ENCODE results near the gene CD177.
"Not testable (repeated sequence)": the region's sequence is repeated elsewhere in the genome, so short reads cannot be mapped to it uniquely, and the experiment has no call there.

The CD177 gene

GRCh38 chr19:43337737-43338136, 15.7 kb upstream of the CD177 start:
- H3K27me3 ChIP-seq (ENCODE audit: control insufficient read depth, insufficient read depth, low read length) = no peaks in the 10 kb centered on the region
- H3K27ac ChIP-seq (ENCODE audit: low read length) = no peak overlapping the region
- H3K9me3 ChIP-seq (ENCODE audit: control insufficient read depth, low read depth, low read length) = no peaks in the 10 kb centered on the region
- H3K36me3 ChIP-seq (ENCODE audit: control insufficient read depth, low read depth, low read length) = no peaks in the 10 kb centered on the region
- no peak overlapping the region for H3K9ac ChIP-seq (ENCODE audit: low read length)
- no peak overlapping the region for H3K4me3 ChIP-seq (ENCODE audit: low read length)
- H3K4me1 ChIP-seq (ENCODE audit: control insufficient read depth, low read depth, low read length) = peaks cover 3% of the 10 kb centered on the region

GRCh38 chr19:43338530-43338929, 15.0 kb upstream of the CD177 start:
- H3K9ac ChIP-seq (ENCODE audit: low read length) = no peak overlapping the region
- H3K36me3 ChIP-seq (ENCODE audit: control insufficient read depth, low read depth, low read length) = no peaks in the 10 kb centered on the region
- no peaks in the 10 kb centered on the region for H3K9me3 ChIP-seq (ENCODE audit: control insufficient read depth, low read depth, low read length)
- no peaks in the 10 kb centered on the region for H3K27me3 ChIP-seq (ENCODE audit: control insufficient read depth, insufficient read depth, low read length)
- H3K27ac ChIP-seq (ENCODE audit: low read length) = no peak overlapping the region
- H3K4me1 ChIP-seq (ENCODE audit: control insufficient read depth, low read depth, low read length) = no peaks in the 10 kb centered on the region
- H3K4me3 ChIP-seq (ENCODE audit: low read length) = no peak overlapping the region

- not testable (repeated sequence) for H3K9ac ChIP-seq (ENCODE audit: low read length); H3K9me3 ChIP-seq (ENCODE audit: control insufficient read depth, low read depth, low read length); H3K27me3 ChIP-seq (ENCODE audit: control insufficient read depth, insufficient read depth, low read length)
Observed at GRCh38 chr19:43339243-43339930, 14.1 kb upstream of the CD177 start.

DNA sequence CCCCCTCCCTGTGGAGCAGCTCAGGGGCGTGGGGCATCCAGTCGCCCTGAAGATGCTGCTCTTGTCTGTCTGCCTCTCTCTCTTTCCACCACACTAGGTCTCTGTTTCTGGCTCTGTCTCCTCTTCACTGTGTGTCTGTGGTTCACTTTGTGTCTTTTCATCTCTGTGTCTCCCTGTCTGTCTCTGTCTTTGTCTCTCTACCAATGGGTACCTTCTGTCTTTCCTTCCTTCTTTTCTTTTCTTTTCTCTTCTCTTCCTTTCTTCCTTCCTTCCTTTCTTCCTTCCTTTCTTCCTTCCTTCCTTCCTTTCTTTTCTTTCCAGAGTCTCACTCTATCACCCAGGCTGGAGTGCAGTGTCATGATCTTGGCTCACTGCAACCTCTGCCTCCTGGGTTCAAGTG, 13.4 kb upstream of the CD177 start:
- not testable (repeated sequence) for H3K9me3 ChIP-seq (ENCODE audit: control insufficient read depth, low read depth, low read length); H3K27ac ChIP-seq (ENCODE audit: low read length); H3K9ac ChIP-seq (ENCODE audit: low read length); H3K27me3 ChIP-seq (ENCODE audit: control insufficient read depth, insufficient read depth, low read length); H3K4me3 ChIP-seq (ENCODE audit: low read length); H3K4me1 ChIP-seq (ENCODE audit: control insufficient read depth, low read depth, low read length); H3K36me3 ChIP-seq (ENCODE audit: control insufficient read depth, low read depth, low read length)

More at GRCh38 chr19:43339243-43339930, 14.1 kb upstream of the CD177 start:
- not testable (repeated sequence) for H3K4me1 ChIP-seq (ENCODE audit: control insufficient read depth, low read depth, low read length); H3K27ac ChIP-seq (ENCODE audit: low read length); H3K36me3 ChIP-seq (ENCODE audit: control insufficient read depth, low read depth, low read length); H3K4me3 ChIP-seq (ENCODE audit: low read length)

GRCh38 chr19:43341098-43341497, 12.4 kb upstream of the CD177 start:
- H3K9me3 ChIP-seq (ENCODE audit: control insufficient read depth, low read depth, low read length); H3K9ac ChIP-seq (ENCODE audit: low read length); H3K4me1 ChIP-seq (ENCODE audit: control insufficient read depth, low read depth, low read length); H3K4me3 ChIP-seq (ENCODE audit: low read length); H3K27me3 ChIP-seq (ENCODE audit: control insufficient read depth, insufficient read depth, low read length); H3K27ac ChIP-seq (ENCODE audit: low read length); H3K36me3 ChIP-seq (ENCODE audit: control insufficient read depth, low read depth, low read length): not testable (repeated sequence)

DNA sequence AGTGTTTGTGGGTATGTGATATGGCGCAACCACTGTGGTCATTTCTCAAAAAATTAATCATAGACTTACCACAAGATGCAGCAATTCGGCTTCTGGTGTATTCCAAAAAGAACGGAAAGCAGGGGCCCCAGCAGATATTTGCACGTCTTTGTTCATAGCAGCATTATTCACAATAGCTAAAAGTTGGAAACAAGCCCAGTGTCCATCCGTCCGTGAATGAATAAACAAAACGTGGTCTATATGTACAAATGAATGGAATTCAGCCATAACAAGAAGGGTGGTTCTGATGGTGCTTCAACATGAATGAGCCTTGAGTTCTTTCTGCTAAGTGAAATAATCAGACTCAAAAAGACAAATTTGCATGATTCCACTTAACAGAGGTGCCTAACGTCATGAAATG, 11.4 kb upstream of the CD177 start:
- H3K27ac ChIP-seq (ENCODE audit: low read length); H3K4me3 ChIP-seq (ENCODE audit: low read length); H3K27me3 ChIP-seq (ENCODE audit: control insufficient read depth, insufficient read depth, low read length); H3K9ac ChIP-seq (ENCODE audit: low read length); H3K4me1 ChIP-seq (ENCODE audit: control insufficient read depth, low read depth, low read length); H3K9me3 ChIP-seq (ENCODE audit: control insufficient read depth, low read depth, low read length); H3K36me3 ChIP-seq (ENCODE audit: control insufficient read depth, low read depth, low read length): not testable (repeated sequence)

DNA sequence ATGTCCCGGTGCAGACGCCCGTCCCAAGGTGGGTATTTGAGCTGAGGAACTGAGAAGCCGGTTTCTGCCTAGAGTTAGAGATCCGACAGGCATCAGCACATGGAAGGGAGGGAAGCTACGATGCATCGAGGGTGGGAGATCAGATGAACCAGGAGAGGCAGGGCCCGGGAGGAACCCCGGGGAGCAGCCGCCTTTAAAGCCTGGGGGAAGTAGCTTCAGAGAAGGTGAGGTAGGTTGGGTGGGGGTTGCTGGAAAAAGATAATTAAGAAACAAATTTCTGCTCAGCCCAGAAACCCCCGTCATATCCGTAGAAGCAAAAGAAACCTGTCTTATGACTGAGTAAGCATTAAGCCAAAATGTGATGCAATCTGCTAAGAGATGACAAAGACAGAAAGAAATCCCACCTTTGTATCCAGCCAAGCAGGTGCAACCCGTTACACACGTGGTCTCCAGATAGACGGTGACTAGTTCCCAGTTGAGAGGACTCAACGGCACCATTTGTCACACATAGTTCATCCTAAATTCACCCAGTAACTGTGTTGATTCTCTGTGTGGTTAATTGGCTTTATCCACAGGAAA, 9.1 kb upstream of the CD177 start:
- H3K4me1 ChIP-seq (ENCODE audit: control insufficient read depth, low read depth, low read length); H3K36me3 ChIP-seq (ENCODE audit: control insufficient read depth, low read depth, low read length); H3K27me3 ChIP-seq (ENCODE audit: control insufficient read depth, insufficient read depth, low read length); H3K4me3 ChIP-seq (ENCODE audit: low read length); H3K9me3 ChIP-seq (ENCODE audit: control insufficient read depth, low read depth, low read length); H3K9ac ChIP-seq (ENCODE audit: low read length); H3K27ac ChIP-seq (ENCODE audit: low read length): not testable (repeated sequence)

DNA sequence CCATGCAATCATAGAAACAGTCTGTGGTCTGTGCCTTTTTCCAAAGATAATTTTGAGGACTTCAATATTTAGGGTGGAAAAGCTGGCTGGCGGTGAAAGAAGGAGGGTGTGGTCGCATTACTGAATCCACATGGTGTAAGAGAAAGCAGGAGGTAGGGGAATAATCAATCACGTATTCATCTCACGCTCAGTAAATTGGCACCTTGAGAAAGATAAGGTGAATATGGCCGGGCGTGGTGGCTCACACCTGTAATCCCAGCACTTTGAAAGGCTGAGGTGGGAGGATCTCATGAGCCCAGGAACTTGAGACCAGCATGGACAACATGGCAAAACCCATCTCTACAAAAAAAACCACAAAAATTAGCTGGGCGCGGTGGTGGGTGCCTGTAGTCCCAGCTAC, 3.7 kb upstream of the CD177 start:
- not testable (repeated sequence) for H3K36me3 ChIP-seq (ENCODE audit: control insufficient read depth, low read depth, low read length); H3K4me3 ChIP-seq (ENCODE audit: low read length); H3K9ac ChIP-seq (ENCODE audit: low read length); H3K27ac ChIP-seq (ENCODE audit: low read length); H3K27me3 ChIP-seq (ENCODE audit: control insufficient read depth, insufficient read depth, low read length); H3K9me3 ChIP-seq (ENCODE audit: control insufficient read depth, low read depth, low read length); H3K4me1 ChIP-seq (ENCODE audit: control insufficient read depth, low read depth, low read length)

DNA sequence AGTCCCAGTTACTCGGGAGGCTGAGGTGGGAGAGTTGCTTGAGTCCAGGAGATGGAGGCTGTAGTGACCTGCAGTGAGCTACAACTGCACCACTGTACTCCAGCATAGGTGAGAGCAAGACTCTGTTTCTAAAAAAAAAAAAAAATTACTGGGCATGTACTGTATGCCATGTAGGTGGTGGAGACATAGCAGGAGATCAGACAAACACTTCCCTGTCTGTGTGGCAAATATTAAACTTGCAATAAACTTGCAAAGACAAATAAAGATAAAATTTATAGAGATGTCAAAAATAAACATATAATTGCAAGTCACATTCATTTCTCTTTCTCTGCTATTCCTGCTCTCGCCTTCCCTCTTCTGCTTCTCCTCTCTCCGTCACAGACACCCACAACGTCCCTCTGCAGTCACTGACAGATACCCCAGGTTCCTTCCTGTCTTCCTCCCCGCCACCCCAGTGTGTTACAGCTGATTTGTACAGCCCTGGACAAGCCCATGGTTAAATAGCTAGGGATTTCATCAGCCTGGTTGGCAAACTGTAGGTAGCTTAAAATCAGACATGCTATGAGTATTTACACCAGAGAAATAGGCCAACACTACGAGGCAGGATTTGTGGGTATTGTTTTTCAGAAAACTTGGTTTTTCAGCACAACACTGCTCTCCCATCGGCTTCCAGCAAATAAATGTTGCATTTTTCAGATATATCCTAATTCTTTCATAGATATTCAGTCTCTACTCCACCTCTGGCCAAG, 1.3 kb upstream of the CD177 start:
- Histone ChIP-seq H3K4me1 (ENCODE audit: control insufficient read depth, low read depth, low read length) (peaks cover 3% of the 10 kb centered on the region), H3K9me3 (ENCODE audit: control insufficient read depth, low read depth, low read length) (peaks cover 2% of the 10 kb centered on the region), H3K4me3 (ENCODE audit: low read length) (no peak overlapping the region), H3K27me3 (ENCODE audit: control insufficient read depth, insufficient read depth, low read length) (peaks cover 5% of the 10 kb centered on the region), H3K36me3 (ENCODE audit: control insufficient read depth, low read depth, low read length) (no peaks in the 10 kb centered on the region), H3K27ac (ENCODE audit: low read length) (no peak overlapping the region), H3K9ac (ENCODE audit: low read length) (no peak overlapping the region)

GRCh38 chr19:43354305-43354627, 780 bp downstream of the CD177 start:
- H3K9me3 ChIP-seq (ENCODE audit: control insufficient read depth, low read depth, low read length) = no peaks in the 10 kb centered on the region
- H3K9ac ChIP-seq (ENCODE audit: low read length) = no peak overlapping the region
- H3K27me3 ChIP-seq (ENCODE audit: control insufficient read depth, insufficient read depth, low read length) = peaks cover 5% of the 10 kb centered on the region
- H3K27ac ChIP-seq (ENCODE audit: low read length) = no peak overlapping the region
- H3K4me1 ChIP-seq (ENCODE audit: control insufficient read depth, low read depth, low read length) = peaks cover 3% of the 10 kb centered on the region
- H3K36me3 ChIP-seq (ENCODE audit: control insufficient read depth, low read depth, low read length) = no peaks in the 10 kb centered on the region
- peak overlapping the region; percentile 61 for H3K4me3 ChIP-seq (ENCODE audit: low read length)

DNA sequence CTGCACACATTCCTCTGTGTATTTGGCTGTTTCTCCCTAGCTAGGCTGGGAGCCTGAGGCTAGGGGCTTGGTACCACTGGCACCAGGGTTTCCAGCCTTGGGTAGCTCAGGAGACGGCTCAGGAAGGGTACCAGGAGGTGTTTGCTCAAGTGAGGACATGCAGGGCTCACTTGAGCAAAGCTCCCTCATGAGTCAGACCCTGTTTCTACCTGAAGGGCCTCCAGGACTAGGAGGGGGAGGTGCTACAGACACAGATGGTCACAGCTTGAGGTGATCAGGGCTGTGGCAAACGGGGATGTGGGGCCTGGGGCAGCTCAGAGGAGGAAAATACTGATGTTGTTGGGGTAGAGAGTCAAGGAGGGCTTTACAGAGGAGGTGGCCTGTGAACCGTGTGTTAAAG, 3.3 kb downstream of the CD177 start:
- H3K36me3 ChIP-seq (ENCODE audit: control insufficient read depth, low read depth, low read length); H3K9ac ChIP-seq (ENCODE audit: low read length); H3K4me1 ChIP-seq (ENCODE audit: control insufficient read depth, low read depth, low read length); H3K4me3 ChIP-seq (ENCODE audit: low read length); H3K27ac ChIP-seq (ENCODE audit: low read length); H3K27me3 ChIP-seq (ENCODE audit: control insufficient read depth, insufficient read depth, low read length); H3K9me3 ChIP-seq (ENCODE audit: control insufficient read depth, low read depth, low read length): not testable (repeated sequence)

DNA sequence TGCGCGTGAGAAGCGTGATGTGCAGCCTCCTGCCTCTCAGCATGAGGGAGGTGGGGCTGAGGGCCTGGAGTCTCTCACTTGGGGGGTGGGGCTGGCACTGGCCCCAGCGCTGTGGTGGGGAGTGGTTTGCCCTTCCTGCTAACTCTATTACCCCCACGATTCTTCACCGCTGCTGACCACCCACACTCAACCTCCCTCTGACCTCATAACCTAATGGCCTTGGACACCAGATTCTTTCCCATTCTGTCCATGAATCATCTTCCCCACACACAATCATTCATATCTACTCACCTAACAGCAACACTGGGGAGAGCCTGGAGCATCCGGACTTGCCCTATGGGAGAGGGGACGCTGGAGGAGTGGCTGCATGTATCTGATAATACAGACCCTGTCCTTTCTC, 8.7 kb downstream of the CD177 start:
- Histone ChIP-seq H3K27me3 (ENCODE audit: control insufficient read depth, insufficient read depth, low read length) (no peaks in the 10 kb centered on the region), H3K36me3 (ENCODE audit: control insufficient read depth, low read depth, low read length) (no peaks in the 10 kb centered on the region), H3K4me1 (ENCODE audit: control insufficient read depth, low read depth, low read length) (no peaks in the 10 kb centered on the region), H3K27ac (ENCODE audit: low read length) (no peak overlapping the region), H3K9me3 (ENCODE audit: control insufficient read depth, low read depth, low read length) (no peaks in the 10 kb centered on the region), H3K9ac (ENCODE audit: low read length) (no peak overlapping the region), H3K4me3 (ENCODE audit: low read length) (no peak overlapping the region)
